H1 (cell line): ENCODE measurements around the gene C1orf87. TPM values are rescaled to one million over a fixed set of nuclear protein-coding genes. Genes with fewer than 3 reads are reported as not detected.

ENCODE experiments used
- CTCF ChIA-PET: fragments of 300-600 bp; sonication (Branson Sonifier 250); formaldehyde crosslinking; loops from one replicate; lab custom pipeline; 2021; ENCODE audit not compliant: partially characterized antibody; lab: Charles Lee
- POLR2A ChIA-PET: fragments of 300-600 bp; sonication (Branson Sonifier 250); formaldehyde crosslinking; loops from one replicate; lab custom pipeline; 2021; ENCODE audit warnings: inconsistent platforms; ENCODE audit not compliant: partially characterized antibody; lab: Charles Lee
- DNase-seq, 2 experiments: peaks; one replicate each; pipeline versions ENCODE4 v3.0.0 to v3.0.0-alpha.2; 2010 to 2022; ENCODE audit warnings: low spot score in 2 of 2, low read depth in 1 of 2, mixed read lengths in 1 of 2
- FAIRE-seq: peaks from 2 replicates; lab custom pipeline; 2011; peaks lifted over from hg19 to GRCh38; lab: Jason Lieb, UNC
- H2AFZ ChIP-seq: 2 replicates; pipeline ENCODE4 v1.8.1; 2012; ENCODE audit warnings: low read length, inconsistent platforms
- H2AK5ac ChIP-seq: 2 replicates; pipeline ENCODE4 v1.6.1; 2013; ENCODE audit warnings: low read depth, low read length
- H2BK120ac ChIP-seq: replicated peaks from 2 replicates; pipeline ENCODE3; 2013; ENCODE audit warnings: low read depth, low read length, inconsistent platforms
- H2BK12ac ChIP-seq: 2 replicates; pipeline ENCODE4 v1.6.1; 2013; ENCODE audit warnings: low read depth, low read length
- H2BK15ac ChIP-seq: 2 replicates; pipeline ENCODE4 v1.6.1; 2013; ENCODE audit warnings: low read length
- H2BK20ac ChIP-seq: 2 replicates; pipeline ENCODE4 v1.6.1; 2013; ENCODE audit warnings: low read length
- H2BK5ac ChIP-seq: 2 replicates; pipeline ENCODE4 v1.6.1; 2013; ENCODE audit warnings: low read depth, low read length
- H3K14ac ChIP-seq: 2 replicates; pipeline ENCODE4 v1.6.1; 2013; ENCODE audit warnings: inconsistent platforms; ENCODE audit not compliant: insufficient read length
- H3K18ac ChIP-seq: 2 replicates; pipeline ENCODE4 v1.6.1; 2013; ENCODE audit warnings: low read length; ENCODE audit errors: extremely low read depth
- H3K23ac ChIP-seq: 2 replicates; pipeline ENCODE4 v1.6.1; 2013; ENCODE audit warnings: inconsistent platforms; ENCODE audit not compliant: insufficient read length
- H3K23me2 ChIP-seq: 2 replicates; pipeline ENCODE4 v1.6.1; 2013; ENCODE audit warnings: low read depth, low read length
- H3K27ac ChIP-seq: 2 replicates; pipeline ENCODE4 v1.6.1; 2011; ENCODE audit warnings: low read depth, low read length, inconsistent platforms
- H3K27me3 ChIP-seq, 4 experiments: replicated peaks in 1 of 4; 1 replicate in 1 of 4; 2 replicates in 3 of 4; pipeline versions ENCODE4 v1.6.1 to v1.8.1; 2011 to 2013; ENCODE audit warnings: low read length in 3 of 4, mild to moderate bottlenecking in 3 of 4, inconsistent platforms in 2 of 4, mixed read lengths in 2 of 4, moderate library complexity in 1 of 4; ENCODE audit not compliant: control insufficient read depth in 3 of 4, insufficient read depth in 3 of 4; ENCODE audit errors: extremely low read depth in 1 of 4
- H3K36me3 ChIP-seq, 4 experiments: 2 replicates each; pipeline versions ENCODE4 v1.6.1 to v1.8.1; 2011 to 2013; ENCODE audit warnings: mild to moderate bottlenecking in 4 of 4, low read length in 3 of 4, moderate library complexity in 2 of 4, control low read depth in 1 of 4, inconsistent platforms in 1 of 4; ENCODE audit not compliant: insufficient read depth in 4 of 4, control insufficient read depth in 2 of 4
- H3K4ac ChIP-seq: replicated peaks from 2 replicates; pipeline ENCODE3; 2013; ENCODE audit warnings: low read length, low read depth, mixed read lengths, inconsistent platforms; ENCODE audit not compliant: insufficient read length
- H3K4me1 ChIP-seq, 4 experiments: replicated peaks in 1 of 4; 1 replicate in 1 of 4; 2 replicates in 3 of 4; pipeline versions ENCODE4 v1.6.1 to v1.8.1; 2011 to 2013; ENCODE audit warnings: low read length in 3 of 4, inconsistent platforms in 2 of 4, mixed read lengths in 1 of 4; ENCODE audit not compliant: insufficient read depth in 4 of 4, control insufficient read depth in 3 of 4
- H3K4me2 ChIP-seq, 2 experiments: 2 replicates each; pipeline versions ENCODE4 v1.6.1 to v1.8.1; 2011 to 2013; ENCODE audit warnings: low read depth in 2 of 2, low read length in 2 of 2, control low read depth in 1 of 2, inconsistent platforms in 1 of 2, mild to moderate bottlenecking in 1 of 2; ENCODE audit not compliant: insufficient read depth in 1 of 2
- H3K4me3 ChIP-seq, 4 experiments: fragments of 200-600, 300-600 bp in 1 of 4; sonication (generic), shearing (Covaris generic), sonication (Bioruptor Twin) in 1 of 4; 2 replicates each; pipeline versions ENCODE4 v1.5.1 to v1.8.1; 2011 to 2016; ENCODE audit warnings: low read length in 4 of 4, low read depth in 3 of 4, control low read depth in 2 of 4, inconsistent platforms in 2 of 4, mild to moderate bottlenecking in 2 of 4, mixed read lengths in 1 of 4, moderate library complexity in 1 of 4; ENCODE audit not compliant: insufficient read depth in 2 of 4; ENCODE audit errors: extremely low read depth in 1 of 4
- H3K56ac ChIP-seq: replicated peaks from 2 replicates; pipeline ENCODE3; 2013; ENCODE audit warnings: low read depth, mild to moderate bottlenecking, mixed read lengths, low read length, inconsistent platforms; ENCODE audit not compliant: insufficient read length
- H3K79me1 ChIP-seq: 2 replicates; pipeline ENCODE4 v1.6.1; 2013; ENCODE audit warnings: low read depth, low read length, control low read depth
- H3K79me2 ChIP-seq, 2 experiments: 2 replicates each; pipeline versions ENCODE4 v1.6.1 to v1.8.1; 2012 to 2013; ENCODE audit warnings: low read length in 2 of 2, mild to moderate bottlenecking in 2 of 2, inconsistent platforms in 1 of 2; ENCODE audit not compliant: insufficient read depth in 2 of 2, control insufficient read depth in 1 of 2
- H3K9ac ChIP-seq, 4 experiments: replicated peaks in 1 of 4; 1 replicate in 1 of 4; 2 replicates in 3 of 4; pipeline versions ENCODE4 v1.6.1 to v1.8.1; 2011 to 2013; ENCODE audit warnings: low read depth in 3 of 4, low read length in 3 of 4, control low read depth in 2 of 4, mild to moderate bottlenecking in 2 of 4, moderate library complexity in 2 of 4, inconsistent platforms in 1 of 4; ENCODE audit errors: extremely low read depth in 1 of 4
- H3K9me3 ChIP-seq, 2 experiments: 2 replicates each; pipeline versions ENCODE4 v1.6.1 to v1.8.1; 2012 to 2013; ENCODE audit warnings: mild to moderate bottlenecking in 2 of 2, moderate library complexity in 2 of 2, control low read depth in 1 of 2, inconsistent platforms in 1 of 2, low read depth in 1 of 2, low read length in 1 of 2, mixed read lengths in 1 of 2; ENCODE audit not compliant: insufficient read depth in 2 of 2
- H4K20me1 ChIP-seq, 2 experiments: replicated peaks in 1 of 2; 2 replicates each; pipeline versions ENCODE3 to v1.8.1; 2011 to 2013; ENCODE audit warnings: inconsistent platforms in 2 of 2, low read length in 2 of 2, mild to moderate bottlenecking in 1 of 2; ENCODE audit not compliant: insufficient read depth in 2 of 2, control insufficient read depth in 1 of 2
- H4K5ac ChIP-seq: 2 replicates; pipeline ENCODE4 v1.6.1; 2013; ENCODE audit warnings: low read length, low read depth, mixed read lengths, inconsistent platforms; ENCODE audit not compliant: insufficient read length
- H4K8ac ChIP-seq: 2 replicates; pipeline ENCODE4 v1.8.0; 2013; ENCODE audit warnings: mild to moderate bottlenecking, moderate library complexity, low read length, inconsistent platforms; ENCODE audit not compliant: insufficient read depth; ENCODE audit errors: extremely low read depth
- H4K91ac ChIP-seq: replicated peaks from 2 replicates; pipeline ENCODE3; 2013; ENCODE audit warnings: low read length, mixed read lengths, inconsistent platforms; ENCODE audit not compliant: insufficient read length
- ATF2 ChIP-seq: IDR thresholded peaks from 2 replicates; pipeline ENCODE4 v1.6.1; 2012; ENCODE audit warnings: low read length, inconsistent platforms
- BRCA1 ChIP-seq: IDR thresholded peaks from 2 replicates; pipeline ENCODE4 v1.6.1; 2012; ENCODE audit warnings: low read depth, low read length, improper control_type of control experiment
- CHD1 ChIP-seq: IDR thresholded peaks from 2 replicates; pipeline ENCODE4 v1.6.1; 2012; ENCODE audit warnings: low read depth, low read length, improper control_type of control experiment
- EGR1 ChIP-seq: IDR thresholded peaks from 2 replicates; pipeline ENCODE4 v1.6.1; 2011; ENCODE audit warnings: low read depth, low read length, borderline replicate concordance
- KDM1A ChIP-seq: fragments of 200-600, 300-600 bp; sonication (generic); IDR thresholded peaks from 2 replicates; pipeline ENCODE4 v1.7.1; 2016; ENCODE audit warnings: mild to moderate bottlenecking, low read length, borderline replicate concordance
- KDM4A ChIP-seq: IDR thresholded peaks from one replicate; pipeline ENCODE4 v1.7.1; 2012; ENCODE audit warnings: low read depth, mild to moderate bottlenecking, moderate library complexity, low read length, inconsistent platforms; ENCODE audit not compliant: severe bottlenecking
- RBBP5 ChIP-seq: IDR thresholded peaks from 2 replicates; pipeline ENCODE4 v1.7.1; 2012; ENCODE audit warnings: low read depth, mild to moderate bottlenecking, inconsistent platforms, low read length, moderate library complexity, borderline replicate concordance
- RXRA ChIP-seq: IDR thresholded peaks from 2 replicates; pipeline ENCODE4 v1.6.1; 2011; ENCODE audit warnings: low read depth, mild to moderate bottlenecking, low read length, moderate library complexity; ENCODE audit not compliant: insufficient read depth
- SP2 ChIP-seq: IDR thresholded peaks from 2 replicates; pipeline ENCODE4 v1.6.1; 2012; ENCODE audit warnings: mild to moderate bottlenecking, low read length, inconsistent platforms
- TAF7 ChIP-seq: optimal IDR thresholded peaks from 2 replicates; pipeline ENCODE3; 2011; ENCODE audit warnings: low read depth, mild to moderate bottlenecking, inconsistent platforms, low read length, moderate library complexity, borderline replicate concordance
- WGBS, 2 experiments: shearing (Covaris generic) in 1 of 2; methylation state at CpG; one replicate each; pipeline versions ENCODE4 v1.1.6 to v1.1.7; 2013 to 2015; ENCODE audit warnings: low lambda C conversion rate in 2 of 2, mixed read lengths in 2 of 2, inconsistent platforms in 1 of 2, low coverage in 1 of 2, missing lambda C conversion rate in 1 of 2; ENCODE audit not compliant: insufficient replicate concordance in 2 of 2, insufficient coverage in 1 of 2, insufficient read length in 1 of 2; ENCODE audit errors: extremely low coverage in 1 of 2, missing lambda C conversion rate in 1 of 2; 5-methylcytosine and 5-hydroxymethylcytosine counted together
- polyA plus RNA-seq, 7 experiments: library from polyadenylated mRNA; depleted of rRNA in 3 of 7; stranded (reverse) in 5 of 7; unstranded in 2 of 7; fragments of >200 nt in 5 of 7; fragments of 200-250 nt in 2 of 7; gene quantifications; 1 replicate in 5 of 7; 2 replicates in 1 of 7; 4 replicates in 1 of 7; pipeline versions ENCODE4 v1.2.1 to v1.2.3, GENCODE V29; 2011 to 2013; ENCODE audit warnings: missing spikeins in 2 of 7, mixed read lengths in 2 of 7
- total RNA-seq: library from RNA; stranded (reverse); fragmentation: NEBNext Ultra II Directional; extraction: Animal tissue kit (Norgen Biotek cat#: 25700); gene quantifications from 2 replicates; pipeline ENCODE4 v1.2.1, GENCODE V29; 2021

C1orf87 gene
- total and polyA plus RNA-seq, 2 of the 8 experiments (the other 6 are each of a cell fraction or from before 2014, with no cell fraction given) = 0.41 TPM; not detected in 1

GRCh38 chr1:60113028-60113427 is 39.5 kb upstream of the C1orf87 start:
- Histone ChIP-seq H3K4ac (no peak overlapping the region), H2BK5ac (no peak overlapping the region), H3K23ac (no peak overlapping the region), H3K36me3 (no peaks in the 10 kb centered on the region), H3K27ac (no peak overlapping the region), H3K56ac (no peak overlapping the region), H3K4me1 (peaks cover 0 to 4% (median 0%) of the 10 kb centered on the region in 4 experiments; a peak in 1 of 7 replicates), H2BK15ac (no peak overlapping the region), H3K14ac (no peak overlapping the region), H2BK20ac (no peak overlapping the region), H3K79me2 (no peaks in the 10 kb centered on the region), H3K9ac (no peak overlapping the region), H3K79me1 (no peaks in the 10 kb centered on the region), H4K8ac (no peak overlapping the region), H3K23me2 (no peaks in the 10 kb centered on the region), H3K4me2 (no peak overlapping the region), H3K18ac (no peak overlapping the region), H4K5ac (no peak overlapping the region), H4K91ac (no peak overlapping the region), H3K27me3 (no peaks in the 10 kb centered on the region), H3K9me3 (no peaks in the 10 kb centered on the region), H2BK120ac (no peak overlapping the region), H2AK5ac (no peak overlapping the region), H4K20me1 (no peaks in the 10 kb centered on the region), H3K4me3 (no peak overlapping the region), H2AFZ (no peak overlapping the region), H2BK12ac (no peak overlapping the region)
- no peak for DNase-seq
- ChIA-PET CTCF (interaction anchor here (1.3 to 4.1 kb wide), 2 partner anchors 15 to 21 kb away, joined by 4 to 21 read pairs; no protein-coding TSS in a partner anchor), POLR2A (no interaction called here)
- WGBS, 2 experiments = 89% methylated on average over 2 of the region's 2 CpGs; no CpG with 5 or more reads in 1 of the 2 experiments
- FAIRE-seq = no peak
- TF ChIP-seq KDM4A (no peak), RXRA (no peak), SP2 (no peak), RBBP5 (no peak), KDM1A (no peak), BRCA1 (no peak), ATF2 (no peak), EGR1 (no peak), TAF7 (no peak), CHD1 (no peak)
